Brain pericyte (primary cell): Measurements from ENCODE around the gene SLC1A5.

Source experiments
- DNase-seq: peaks from one replicate; pipeline ENCODE4 v3.0.0-alpha.2; 2012; ENCODE audit warnings: low read depth, low spot score

SLC1A5 gene

GRCh38 chr19:46725036-46725820 is 63.2 kb downstream of the SLC1A5 start:
- no peak for DNase-seq
